NCI-H1048 (cell line): ENCODE data around the gene PPEF1.

Experiments
- DNase-seq: peaks from one replicate; lab custom pipeline; 2025; lab: John Stamatoyannopoulos, UW

Gene PPEF1

DNA sequence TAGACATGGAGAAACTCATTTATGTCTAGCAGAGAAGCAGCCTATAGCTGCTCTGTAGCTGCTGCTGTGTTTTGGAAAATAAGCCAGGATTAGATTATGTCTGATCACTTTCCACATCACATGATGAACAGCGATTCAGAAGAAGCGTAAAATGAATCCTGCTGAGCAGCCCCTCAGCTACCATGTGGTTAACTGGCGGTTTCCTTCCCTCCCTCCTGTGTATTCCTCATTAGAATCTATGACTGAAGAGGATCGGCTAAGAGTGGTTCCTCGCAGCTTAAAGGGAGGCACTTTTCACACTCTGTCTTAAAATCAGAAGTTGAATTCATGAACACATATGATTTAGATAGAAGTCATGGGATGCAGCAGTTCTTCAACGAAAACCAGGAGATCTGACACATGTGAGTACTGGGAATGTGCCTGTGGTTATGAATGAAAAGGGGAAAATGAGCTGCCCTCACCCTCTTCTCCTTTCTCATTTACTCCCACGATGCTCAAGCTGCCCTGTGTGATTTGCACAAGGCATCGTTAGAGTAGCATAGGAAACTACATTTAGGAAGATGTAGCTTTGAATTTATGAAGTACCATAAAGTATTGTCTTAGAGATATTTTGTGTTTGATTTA lies at the start of gene PPEF1:
TSS of gene PPEF1 (plus strand) at position 220 of the 624 bp plus-strand sequence. CDS start at position 356, 136 bp downstream.
- no peak for DNase-seq

GRCh38 chrX:18661273-18661672 lies 46.2 kb upstream of the PPEF1 start:
- DNase-seq, result no peak

DNA sequence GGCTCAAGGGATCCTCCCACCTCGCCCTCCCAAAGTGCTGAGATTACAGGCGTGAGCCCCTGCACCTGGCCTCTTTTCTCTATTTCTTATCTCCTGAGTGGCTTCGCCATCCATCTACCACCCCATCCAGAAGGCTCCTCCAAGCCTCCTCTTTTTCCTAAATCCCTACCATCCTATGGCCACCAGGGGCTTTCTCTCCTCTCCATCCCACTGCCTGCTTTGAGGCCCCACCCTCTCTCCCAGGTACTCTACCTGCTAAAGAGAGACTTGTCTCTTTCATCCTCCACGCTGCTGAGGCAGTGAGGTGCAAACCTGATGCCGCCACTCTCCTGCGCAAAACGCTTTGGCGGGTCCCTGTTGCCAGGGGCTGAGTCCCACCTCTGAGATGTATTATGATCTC lies 42.5 kb upstream of the PPEF1 start:
- no peak for DNase-seq

GRCh38 chrX:18666614-18667013 lies 40.8 kb upstream of the PPEF1 start:
- DNase-seq, result no peak

- no peak for DNase-seq
Observed at GRCh38 chrX:18668071-18668835, 39.2 kb upstream of the PPEF1 start.

- no peak for DNase-seq
Observed at GRCh38 chrX:18672008-18672407, 35.4 kb upstream of the PPEF1 start, which contains the start of gene RS1. RS1 (minus strand) TSS chrX:18672108; CDS start chrX:18672068, 40 bp downstream.

DNA sequence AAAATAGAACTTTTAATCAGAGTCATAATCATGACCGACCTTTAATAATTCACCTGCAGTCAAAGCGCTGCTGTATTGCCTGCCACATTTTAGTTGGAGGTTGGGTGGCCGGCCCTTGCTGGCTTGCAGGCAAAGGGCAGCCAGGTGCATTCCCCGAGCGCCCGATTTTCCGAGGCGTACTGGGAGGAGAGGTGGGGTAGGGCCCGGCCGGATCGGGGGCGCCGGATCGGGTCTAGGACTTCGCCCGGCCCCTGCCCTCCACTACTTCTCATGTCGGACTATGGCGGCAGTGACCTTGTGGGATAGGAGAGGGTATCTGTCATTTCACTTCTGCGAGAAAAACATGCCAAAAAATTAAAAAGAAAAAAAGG lies 33.0 kb upstream of the PPEF1 start:
- no peak for DNase-seq

DNA sequence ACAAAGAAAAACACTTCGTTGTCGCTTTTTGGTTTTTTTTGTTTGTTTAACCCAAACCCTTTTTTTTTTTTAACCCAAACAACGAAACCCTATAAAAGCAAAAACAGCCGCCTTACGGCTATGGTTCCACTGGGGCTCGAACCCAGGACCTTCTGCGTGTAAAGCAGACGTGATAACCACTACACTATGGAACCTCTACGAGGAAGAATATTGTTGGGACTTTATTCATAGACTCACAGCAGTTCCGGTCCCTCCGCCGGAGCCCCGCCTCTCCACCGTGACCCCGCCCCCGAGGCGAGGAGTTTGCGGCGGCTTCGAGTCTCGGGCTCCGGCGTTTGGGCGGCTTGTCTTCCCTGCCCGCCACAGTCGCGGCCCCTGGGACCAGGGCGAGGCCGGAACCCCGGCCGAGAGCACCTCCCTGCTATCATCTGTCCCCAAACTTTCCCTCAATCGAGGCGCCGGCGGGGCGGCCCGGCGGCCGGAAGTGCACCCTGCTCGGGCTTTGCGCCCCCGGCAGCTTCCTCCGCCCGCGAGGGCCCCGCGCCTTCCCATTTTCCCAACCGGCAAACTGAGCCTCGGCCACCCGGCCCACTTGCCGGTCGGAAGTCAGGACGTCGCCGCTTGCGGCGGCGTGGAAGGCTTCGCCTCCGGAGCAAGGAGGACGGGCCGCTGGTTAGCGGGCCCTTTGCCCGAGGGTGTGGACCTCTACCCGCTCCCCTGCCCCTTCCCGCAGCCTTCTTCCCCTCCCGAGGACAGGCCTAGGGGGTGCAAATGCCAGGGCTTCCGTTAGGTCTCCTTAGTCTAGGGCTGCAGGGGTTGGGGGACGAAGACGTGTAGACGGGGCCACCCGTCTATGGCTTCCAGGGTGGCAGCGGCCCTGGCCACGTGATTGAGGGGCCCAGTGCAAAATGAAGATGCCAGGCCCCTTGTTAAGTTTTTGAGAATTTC lies 32.4 kb upstream of the PPEF1 start:
- DNase-seq, result peak; percentile 23

GRCh38 chrX:18676050-18676449 lies 31.4 kb upstream of the PPEF1 start:
- DNase-seq, result no peak

DNA sequence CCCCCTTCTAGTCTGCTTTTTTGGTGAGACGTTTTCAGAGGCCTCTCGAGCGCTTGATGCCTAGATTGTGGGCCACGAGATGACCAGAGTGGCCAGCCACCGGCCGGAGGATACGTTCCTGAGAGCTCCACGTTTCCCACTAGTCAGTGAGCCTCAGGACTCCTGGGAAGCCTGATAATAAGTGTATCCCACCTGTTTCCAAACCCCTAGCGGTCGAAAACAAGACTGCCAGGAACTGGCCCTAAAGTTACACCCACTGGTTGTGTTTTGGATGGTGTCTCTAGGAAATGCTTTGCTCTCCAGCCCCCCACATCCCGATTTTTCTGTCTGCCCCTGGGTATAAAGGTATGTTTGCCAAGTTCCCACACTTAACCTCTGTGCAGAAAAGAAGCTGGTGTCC lies 31.0 kb upstream of the PPEF1 start:
- no peak for DNase-seq

- no peak for DNase-seq
Observed at GRCh38 chrX:18677161-18677869, 30.1 kb upstream of the PPEF1 start.

GRCh38 chrX:18681996-18682395 lies 25.4 kb upstream of the PPEF1 start:
- DNase-seq, result no peak

DNA sequence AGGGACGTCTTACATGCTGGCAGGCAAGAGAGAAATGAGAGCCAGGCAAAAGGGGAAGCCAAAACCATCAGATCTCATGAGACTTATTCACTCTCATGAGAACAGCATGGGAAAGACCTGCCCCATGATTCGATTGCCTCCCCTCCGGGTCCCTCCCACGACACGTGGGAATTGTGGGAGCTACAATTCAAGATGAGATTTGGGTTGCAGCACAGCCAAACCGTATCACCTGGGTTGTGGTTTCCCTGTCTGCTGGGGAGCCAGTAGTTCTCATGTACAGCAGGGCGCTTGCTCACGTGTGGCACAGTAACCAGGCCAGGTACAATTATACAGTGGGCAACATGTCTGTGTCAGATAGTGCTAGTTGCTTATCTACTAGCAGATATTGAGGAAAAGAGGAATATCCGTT lies 24.5 kb upstream of the PPEF1 start:
- no peak for DNase-seq

GRCh38 chrX:18687856-18688495 lies 19.5 kb upstream of the PPEF1 start:
- DNase-seq, result no peak

DNA sequence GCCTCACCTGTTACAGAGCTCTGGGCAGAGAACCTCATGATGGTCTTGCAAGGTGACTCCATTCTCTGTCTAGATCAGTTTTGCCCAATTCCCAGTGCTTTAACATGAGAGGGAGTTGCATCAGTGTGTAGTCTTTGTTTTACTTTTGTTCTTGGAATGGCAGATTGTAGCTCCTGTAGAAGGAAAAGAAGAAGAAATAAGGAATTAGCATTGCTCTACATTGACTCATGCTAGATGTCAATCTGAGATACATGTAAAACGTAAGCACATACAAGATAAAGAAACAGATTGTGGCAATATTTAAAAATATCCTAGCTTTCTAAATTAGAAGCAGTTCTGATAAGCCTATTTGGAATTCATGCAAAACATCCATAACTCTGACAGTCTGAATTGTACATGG lies 16.0 kb upstream of the PPEF1 start:
- DNase-seq, result no peak

DNA sequence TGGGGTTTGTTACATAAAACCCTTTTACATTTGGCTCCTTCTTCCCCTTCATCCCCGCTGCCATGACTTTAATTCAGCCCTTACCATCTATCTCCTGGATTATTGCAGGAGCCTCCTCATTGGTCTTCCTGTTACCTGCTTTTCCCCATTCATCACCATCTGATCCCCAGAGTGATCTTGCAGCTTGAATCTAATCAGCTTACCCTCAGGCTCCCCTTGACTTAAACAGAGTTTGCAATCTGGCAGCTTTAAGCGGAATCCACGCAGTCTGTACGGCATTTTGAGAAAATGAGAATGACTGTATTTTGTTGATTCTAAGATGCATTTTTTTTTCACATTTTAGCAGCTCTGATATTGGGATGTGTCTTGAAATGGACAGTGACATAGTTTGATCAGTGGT lies 14.9 kb upstream of the PPEF1 start:
- DNase-seq, result no peak

DNA sequence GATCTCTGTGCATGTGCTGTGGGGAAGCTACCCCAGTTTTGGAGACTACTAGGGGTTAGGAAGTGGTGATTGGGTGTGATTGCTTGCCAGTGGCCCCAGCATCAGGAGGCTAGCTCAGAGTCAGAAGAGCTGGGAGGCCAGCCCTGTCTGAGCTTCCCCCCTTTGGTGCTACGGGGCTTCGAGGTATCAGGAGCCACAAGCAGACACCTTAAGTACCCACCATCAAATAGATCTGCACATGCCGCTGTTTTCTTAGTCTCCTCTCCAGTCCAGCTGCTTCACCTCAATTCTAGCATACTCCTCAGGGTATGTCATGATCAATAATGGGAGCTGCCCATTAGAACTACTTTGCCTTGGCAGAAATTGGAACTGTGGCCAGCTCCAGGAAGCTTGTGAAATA lies 10.8 kb upstream of the PPEF1 start:
- no peak for DNase-seq

DNA sequence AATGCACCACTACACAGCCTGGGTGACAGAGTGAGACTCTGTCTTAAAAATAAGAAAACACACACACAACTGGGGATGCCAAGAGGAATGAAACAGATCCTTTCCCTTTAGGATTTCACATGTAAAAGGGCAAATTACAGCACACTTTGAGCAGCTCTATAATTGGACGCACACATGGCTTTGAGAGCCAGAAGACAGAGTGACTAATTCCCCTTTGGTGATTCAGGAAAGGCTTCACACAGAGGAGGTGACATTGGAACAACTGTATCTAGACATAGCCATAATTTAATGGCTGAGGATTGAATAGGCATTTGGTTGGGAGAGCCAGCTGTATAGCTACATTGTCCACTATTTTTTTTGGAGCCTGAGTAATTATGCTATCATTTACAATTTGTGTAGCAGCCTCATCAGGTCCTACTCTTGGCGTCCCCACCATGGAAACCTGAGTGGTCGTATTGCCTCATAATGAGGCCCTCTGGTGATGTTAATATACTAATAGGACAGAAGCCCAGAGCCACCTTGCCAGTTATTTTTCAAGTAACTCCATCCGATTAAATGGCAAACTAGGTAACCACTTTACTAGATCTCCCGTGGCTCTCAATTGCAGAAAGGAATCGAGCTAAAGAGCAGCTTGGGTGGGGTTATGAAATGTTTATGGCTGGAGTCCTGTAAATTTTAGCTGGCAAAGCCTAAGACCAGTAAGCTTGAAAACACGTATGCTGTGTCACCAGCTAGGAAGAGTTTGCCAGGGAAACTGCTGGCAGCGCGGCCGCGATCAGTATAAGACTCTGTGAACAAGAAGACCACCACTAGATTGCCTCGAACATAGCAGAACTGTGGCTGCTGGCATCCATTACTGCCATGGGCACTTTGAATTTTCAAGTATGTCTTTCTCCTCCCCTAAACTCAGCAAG lies 8.5 kb upstream of the PPEF1 start:
- DNase-seq, result no peak

DNA sequence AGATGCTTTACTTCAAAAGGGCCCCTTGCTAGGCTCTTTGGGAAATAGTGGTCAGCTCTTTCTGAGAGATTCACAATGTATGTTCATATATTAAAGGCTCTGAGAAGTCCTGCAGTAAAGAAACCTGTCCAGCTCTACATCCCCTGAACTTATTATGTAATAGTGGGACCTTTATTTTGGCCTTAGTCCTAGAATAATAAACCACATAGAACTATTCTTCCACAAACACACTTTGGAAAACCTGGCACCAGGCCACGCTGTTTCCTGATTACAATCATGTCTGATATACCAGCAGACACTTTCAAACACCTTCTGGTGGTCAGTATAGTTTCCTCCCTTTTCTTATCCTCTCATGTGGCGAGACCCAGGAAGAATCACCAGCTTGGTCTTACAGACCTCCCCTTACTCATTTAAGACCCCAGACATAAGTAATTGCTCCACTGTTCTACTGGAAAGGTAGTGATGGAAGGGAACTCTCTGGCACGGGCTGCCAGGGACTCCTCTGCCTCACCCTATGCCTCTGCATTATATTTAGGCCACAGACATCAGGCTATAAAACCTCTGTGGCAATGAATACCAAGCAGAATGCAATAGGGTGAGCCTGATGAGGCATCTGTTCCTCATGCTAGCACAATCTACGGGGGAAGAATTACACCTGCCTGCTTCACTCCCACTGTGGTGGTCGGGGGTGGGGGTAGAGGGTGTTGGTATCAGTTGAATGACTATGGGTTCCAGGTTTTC lies 5.7 kb upstream of the PPEF1 start:
- no peak for DNase-seq
